ENCODE measurements around the gene FAM236A. TPM values are rescaled to one million over a fixed set of nuclear protein-coding genes. Genes with fewer than 3 reads are reported as not detected.
"Not testable (repeated sequence)": the region's sequence is repeated elsewhere in the genome, so short reads cannot be mapped to it uniquely, and the experiment has no call there.

Gene FAM236A
- total RNA-seq, 2 donors from 2014 or later, result 362 TPM; not detected in 1

- H3K36me3 ChIP-seq; DNase-seq (ENCODE audit: low spot score); H3K27ac ChIP-seq; H3K4me3 ChIP-seq; H3K4me1 ChIP-seq (replicated peaks); H3K9me3 ChIP-seq; H3K27me3 ChIP-seq (replicated peaks; ENCODE audit: insufficient read depth); intact Hi-C loops (cut with DNase I): not testable (repeated sequence)
- WGBS, result no CpG with 5 or more reads among the region's 7 CpGs
Measured at GRCh38 chrX:72974885-72975284, 36.9 kb downstream of the FAM236A start.

GRCh38 chrX:72980894-72981469 is 43.0 kb downstream of the FAM236A start:
- WGBS, result 82% methylated on average over 2 of the region's 5 CpGs

More at GRCh38 chrX:72980894-72981469, 43.0 kb downstream of the FAM236A start:
- H3K27me3 ChIP-seq (replicated peaks; ENCODE audit: insufficient read depth); H3K9me3 ChIP-seq; DNase-seq (ENCODE audit: low spot score); H3K27ac ChIP-seq; H3K36me3 ChIP-seq; H3K4me1 ChIP-seq (replicated peaks); H3K4me3 ChIP-seq; intact Hi-C loops (cut with DNase I): not testable (repeated sequence)

Other genes with a start within 250 kb of the FAM236A start
- gene PHKA1, start 223.9 kb upstream of the FAM236A start, total RNA-seq, result 10 to 100 TPM; 12.4 TPM
- gene DMRTC1B, start 161.3 kb upstream of the FAM236A start, total RNA-seq, result 1 to 10 TPM; 2.8 to 4.4 TPM
- gene FAM236B, start 155.5 kb upstream of the FAM236A start, total RNA-seq, result 10 to 100 TPM in 1 of 2 donors, not detected in 1; 81.3 TPM
- gene FAM236D, start 130.0 kb upstream of the FAM236A start, total RNA-seq, result not detected
- gene FAM236C, start 25.6 kb upstream of the FAM236A start, total RNA-seq, result not detected
- gene DMRTC1, start 5.6 kb downstream of the FAM236A start, total RNA-seq, result under 1 TPM; 0.40 to 0.73 TPM
- gene PABPC1L2B, start 64.7 kb downstream of the FAM236A start, total RNA-seq, result 1 to 10 TPM in 1 of 2 donors, not detected in 1; 2.0 TPM
- 1 to 10 TPM in 1 of 2 donors, under 1 TPM in 1; 0.14 to 5.6 TPM for gene PABPC1L2A, start 141.3 kb downstream of the FAM236A start, total RNA-seq